IPS-NIHi11 (cell line): Measurements from ENCODE around the gene UBASH3A.

Source experiments
- DNase-seq: peaks from one replicate; pipeline ENCODE4 v3.0.0; 2012; ENCODE audit warnings: mixed read lengths, low spot score

The UBASH3A gene

GRCh38 chr21:42451941-42452340 is 48.2 kb downstream of the UBASH3A start:
- no peak for DNase-seq

DNA sequence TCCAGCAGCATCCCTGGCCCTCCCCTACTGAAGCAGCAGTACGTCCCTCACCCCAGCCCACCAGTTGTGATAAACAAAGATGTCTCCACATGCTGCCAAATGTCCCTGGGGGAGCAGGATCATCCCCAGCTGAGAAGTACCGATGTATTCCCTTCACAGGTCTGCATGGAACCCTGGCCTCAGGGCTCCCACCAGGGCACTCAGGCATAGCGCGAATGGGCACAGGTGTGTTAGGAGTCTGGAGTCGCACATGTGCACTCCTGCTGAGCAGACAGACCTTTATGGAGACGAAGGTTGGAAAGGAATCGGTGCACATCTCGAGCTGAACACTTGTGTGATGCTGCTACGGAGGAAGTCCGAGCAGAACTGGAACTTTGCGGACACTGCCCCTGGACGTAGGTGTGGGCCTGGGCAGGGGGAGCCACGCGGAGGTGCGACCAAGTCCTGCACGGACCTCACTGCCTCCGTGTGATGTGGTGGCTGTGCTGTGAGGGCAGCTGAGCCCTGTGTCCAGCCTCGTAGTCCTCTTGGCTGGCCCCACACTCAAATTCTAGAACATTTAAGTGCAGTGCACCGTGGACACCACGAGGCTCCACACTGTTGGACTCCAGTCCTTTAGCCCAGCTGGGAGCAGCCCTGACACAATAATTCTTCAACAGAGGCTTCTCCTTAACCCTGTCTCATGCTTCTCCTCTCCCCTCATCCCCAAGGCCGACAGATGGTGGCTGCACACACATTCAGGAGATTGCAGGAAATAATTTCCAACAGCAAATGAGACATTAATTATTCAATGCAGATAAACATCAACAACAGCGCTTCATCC is 48.9 kb downstream of the UBASH3A start:
- no peak for DNase-seq

DNA sequence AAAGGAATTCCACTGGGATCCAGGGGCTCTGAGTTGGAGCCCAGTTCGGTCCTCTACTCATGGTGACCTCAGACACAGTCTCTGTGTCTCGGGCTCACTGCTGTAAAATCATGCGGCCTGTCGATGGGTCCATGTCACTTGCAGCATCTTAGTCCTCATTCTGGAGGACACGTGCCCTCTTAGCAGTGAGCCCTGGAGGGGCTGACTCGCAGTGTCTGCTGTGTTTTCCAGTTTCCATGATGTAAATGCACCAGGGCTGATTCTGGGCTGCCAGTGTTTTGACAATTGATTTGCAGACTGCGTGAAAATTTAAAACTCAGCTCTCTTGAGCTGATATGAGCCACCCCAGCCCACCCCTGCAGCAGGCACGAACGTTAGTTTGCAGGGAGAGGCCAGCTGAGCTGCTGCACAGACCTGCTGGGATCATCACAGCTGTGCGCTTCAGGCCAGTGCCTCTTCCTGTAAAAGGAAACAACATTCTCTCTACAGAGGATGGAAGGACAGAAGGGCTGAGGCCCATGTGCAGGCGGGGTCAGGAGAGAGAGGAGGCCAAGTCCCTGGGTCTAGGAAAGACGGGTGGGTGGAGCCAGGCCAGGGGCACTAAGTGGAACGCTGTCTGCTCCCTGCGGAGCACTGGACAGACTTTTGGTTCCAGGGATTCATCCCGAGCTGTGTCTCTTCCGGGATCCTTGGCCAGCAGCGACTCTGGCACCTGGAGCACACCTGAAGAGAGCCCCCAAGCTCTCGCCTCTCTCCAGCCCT is 49.7 kb downstream of the UBASH3A start:
- no peak for DNase-seq

DNA sequence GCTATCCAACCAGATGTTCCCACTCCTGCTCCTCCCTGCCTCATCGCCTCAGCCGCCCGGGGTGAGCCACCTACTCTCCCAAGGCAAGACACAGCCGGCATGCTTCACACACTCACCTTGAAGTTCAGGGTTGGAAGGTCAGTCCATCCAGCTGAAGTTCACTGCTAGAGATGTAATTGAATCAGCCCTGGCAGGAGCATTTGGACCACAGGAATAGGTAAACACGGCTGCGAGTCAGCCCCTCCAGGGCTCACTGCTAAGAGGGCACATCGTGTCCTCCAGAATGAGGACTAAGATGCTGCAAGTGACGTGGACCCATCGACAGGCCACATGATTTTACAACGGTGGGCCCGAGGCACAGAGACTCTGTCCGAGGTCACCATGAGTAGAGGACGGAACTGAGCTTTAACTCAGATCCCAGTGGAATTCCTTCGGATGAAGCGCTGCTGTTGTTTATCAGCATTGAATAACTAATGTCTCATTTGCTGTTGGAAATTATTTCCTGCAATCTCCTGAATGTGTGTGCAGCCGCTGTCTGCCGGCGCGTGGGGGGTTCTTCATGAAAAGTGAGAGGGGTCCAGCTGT is 50.4 kb downstream of the UBASH3A start:
- no peak for DNase-seq

GRCh38 chr21:42454786-42455185 is 51.1 kb downstream of the UBASH3A start:
- DNase-seq: no peak

DNA sequence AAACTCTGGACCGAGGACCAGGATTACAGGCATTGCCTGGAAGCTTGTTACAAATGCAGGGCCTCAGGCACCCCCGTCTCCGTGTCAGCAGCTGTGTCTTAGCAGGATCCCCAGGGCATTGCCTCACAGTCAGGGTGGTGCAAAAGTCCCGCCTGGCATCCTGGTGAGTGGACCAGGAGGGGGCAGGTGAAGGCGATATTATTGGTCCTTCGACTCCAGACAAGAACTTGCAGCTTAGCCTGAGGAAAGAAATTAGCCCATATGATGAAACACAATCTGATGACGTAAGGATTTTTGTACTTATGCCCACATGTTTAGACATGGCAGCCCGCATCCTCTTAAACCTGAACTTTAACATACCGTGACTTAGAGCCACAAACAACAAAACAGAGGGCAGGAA is 51.5 kb downstream of the UBASH3A start:
- no peak for DNase-seq

DNA sequence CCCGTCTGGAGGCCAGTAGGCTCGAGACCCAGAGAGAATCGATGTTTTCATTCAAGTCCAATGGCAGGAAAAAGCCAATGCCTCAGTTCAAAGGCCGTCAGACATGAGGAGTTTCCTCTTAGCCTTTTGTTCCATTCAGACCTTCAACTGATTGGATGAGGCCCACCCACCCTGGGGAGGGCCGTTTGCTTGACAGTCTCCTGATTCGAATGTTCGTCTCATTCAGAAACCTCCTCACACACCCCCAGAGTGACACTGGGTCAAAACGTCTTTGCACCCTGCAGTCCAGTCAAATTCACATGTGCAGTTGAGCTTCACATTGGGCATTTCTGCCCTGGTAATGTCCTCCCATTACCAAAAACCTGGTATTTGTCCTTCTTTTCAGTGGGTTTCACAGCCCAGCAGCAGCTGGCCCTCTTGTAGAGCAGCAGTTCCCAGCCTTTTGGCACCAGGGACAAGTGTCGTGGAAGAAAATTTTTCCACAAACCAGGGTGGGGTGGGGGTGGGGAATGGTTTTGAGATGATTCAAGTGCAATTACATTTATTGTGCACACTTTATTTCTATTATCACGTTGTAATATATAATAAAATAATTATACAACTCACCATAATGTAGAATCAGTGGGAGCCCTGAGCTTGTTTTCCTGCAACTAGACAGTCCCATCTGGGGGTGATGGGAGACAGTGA is 52.2 kb downstream of the UBASH3A start:
- DNase-seq: no peak

DNA sequence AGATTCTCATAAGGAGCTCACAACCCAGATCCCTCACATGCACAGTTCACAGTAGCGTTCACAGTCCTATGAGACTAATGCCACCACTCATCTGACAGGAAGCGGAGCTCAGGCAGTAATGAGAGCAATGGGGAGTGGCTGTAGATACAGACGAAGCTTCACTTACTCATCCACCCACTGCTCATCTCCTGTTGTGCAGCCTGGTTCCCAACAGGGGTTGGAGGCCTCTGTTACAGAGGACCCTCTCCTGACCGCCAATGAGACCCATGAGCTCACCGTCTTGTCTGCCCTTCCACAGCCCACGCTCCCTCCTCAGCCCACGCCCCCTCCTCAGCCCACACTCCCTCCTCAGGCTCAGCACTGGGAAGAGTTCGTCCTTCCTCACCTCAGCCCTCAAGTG is 52.8 kb downstream of the UBASH3A start:
- no peak for DNase-seq

- no peak for DNase-seq
Observed at GRCh38 chr21:42459082-42459460, 55.4 kb downstream of the UBASH3A start.

- DNase-seq: no peak
Observed at GRCh38 chr21:42459546-42460215, 56.0 kb downstream of the UBASH3A start.

GRCh38 chr21:42460391-42461184 is 56.9 kb downstream of the UBASH3A start:
- no peak for DNase-seq

DNA sequence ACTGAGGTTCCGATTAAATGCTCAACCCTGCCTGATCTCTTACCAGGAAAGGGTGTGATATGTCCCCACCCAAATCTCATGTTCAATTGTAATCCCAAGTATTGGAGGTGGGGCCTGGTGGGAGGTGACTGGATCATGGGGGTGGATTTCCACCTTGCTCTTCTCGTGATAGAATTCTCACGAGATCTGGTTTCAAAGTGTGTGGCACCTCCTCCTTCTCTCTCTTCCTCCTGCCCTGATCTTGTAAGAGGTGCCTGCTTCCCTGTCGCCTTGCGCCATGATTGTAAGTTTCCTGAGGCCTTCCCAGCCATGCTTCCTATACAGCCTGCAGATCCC is 57.5 kb downstream of the UBASH3A start:
- DNase-seq: no peak

DNA sequence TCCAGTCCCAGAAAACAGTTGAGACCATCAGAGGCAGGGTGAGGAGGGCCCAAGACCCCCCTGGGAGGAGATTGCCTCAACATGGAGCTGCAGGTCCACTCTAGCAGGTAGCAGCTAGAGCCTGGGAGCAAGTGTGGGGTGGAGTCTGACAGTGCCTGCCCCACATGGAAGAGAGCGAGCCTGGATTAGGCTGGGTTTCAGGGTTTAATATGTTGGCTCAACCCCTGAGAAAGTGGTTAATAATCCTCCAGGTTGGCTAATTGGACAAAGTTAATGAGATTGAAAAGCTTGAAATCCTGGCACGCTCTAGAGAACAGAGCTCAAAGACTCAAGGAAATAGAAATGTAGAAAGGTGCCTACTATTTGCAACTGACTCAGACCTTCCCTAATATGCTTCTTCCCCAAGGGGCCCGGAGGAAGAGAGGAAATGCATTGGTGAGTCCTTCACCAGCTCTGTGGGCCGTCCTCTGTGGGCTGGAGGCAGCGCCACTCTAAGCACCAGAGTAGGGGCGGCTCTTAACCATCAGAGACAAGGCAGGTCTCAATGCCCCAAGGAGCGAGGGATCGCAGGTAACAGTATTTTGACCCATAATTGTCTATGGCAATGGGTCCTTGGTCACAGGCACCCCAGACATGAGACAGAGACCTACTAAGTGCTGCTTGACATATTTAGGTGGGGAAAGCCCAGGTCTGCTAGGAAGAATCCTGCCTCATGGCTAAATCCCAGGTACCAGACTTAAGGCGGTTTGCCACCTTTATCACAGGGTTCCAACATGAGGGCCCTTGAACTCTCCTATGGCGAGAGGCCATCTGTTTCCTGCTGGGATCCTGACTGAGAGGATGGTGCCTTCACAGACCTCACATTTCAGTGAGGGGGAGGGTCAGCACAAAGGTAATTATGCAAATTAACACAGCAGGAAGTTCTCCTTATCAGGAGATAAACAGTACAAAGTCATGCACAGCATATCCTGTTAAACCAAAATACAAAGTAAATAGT is 58.5 kb downstream of the UBASH3A start:
- no peak for DNase-seq

DNA sequence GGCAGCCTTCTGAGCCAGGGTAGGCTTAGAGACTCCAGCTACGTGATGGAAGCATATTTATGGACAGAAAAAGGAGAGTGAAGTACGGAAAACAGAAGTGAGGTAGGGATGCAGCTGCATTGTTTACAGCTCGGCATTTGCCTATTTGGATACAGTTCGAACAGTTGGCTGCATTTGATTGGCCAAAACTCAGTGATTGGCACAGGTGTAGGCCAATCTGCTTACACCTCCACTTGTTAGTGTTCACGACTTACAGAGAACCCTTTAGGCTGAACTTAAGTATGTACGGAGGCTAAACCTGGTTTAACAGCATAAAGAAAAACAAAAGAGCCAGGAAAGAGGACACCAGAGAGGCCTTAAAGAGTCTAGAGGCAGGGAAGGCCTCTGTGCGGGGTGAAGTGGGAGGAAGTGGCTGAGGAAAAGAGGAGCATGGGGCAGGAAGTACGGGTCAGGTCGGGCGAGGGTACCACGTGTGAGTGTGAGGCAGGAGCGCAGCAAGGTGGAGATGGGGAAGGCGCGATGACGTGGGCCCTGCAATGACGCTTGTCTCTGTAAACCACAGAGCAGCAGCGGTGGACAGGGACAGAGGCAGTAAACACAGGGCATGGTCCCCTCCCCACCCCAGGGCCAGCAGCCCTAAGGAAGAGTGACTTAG is 60.3 kb downstream of the UBASH3A start:
- DNase-seq: no peak

GRCh38 chr21:42465008-42465802 is 61.5 kb downstream of the UBASH3A start:
- DNase-seq: no peak

DNA sequence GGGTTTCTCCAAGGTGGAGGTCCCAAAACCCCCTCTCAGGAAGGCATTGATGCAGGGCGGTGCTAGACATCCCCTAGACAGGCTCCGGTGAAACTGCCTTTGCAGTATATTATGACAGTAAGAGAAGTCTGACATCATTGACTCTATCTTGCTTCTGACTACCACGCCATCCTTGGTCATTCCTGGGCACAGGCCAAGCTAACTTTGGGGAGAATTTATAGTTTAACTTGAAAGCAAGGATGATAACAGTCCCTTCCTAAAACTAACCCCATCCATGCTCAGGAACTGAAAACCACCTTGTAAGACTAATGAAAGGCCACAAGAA is 62.1 kb downstream of the UBASH3A start:
- DNase-seq: no peak

DNA sequence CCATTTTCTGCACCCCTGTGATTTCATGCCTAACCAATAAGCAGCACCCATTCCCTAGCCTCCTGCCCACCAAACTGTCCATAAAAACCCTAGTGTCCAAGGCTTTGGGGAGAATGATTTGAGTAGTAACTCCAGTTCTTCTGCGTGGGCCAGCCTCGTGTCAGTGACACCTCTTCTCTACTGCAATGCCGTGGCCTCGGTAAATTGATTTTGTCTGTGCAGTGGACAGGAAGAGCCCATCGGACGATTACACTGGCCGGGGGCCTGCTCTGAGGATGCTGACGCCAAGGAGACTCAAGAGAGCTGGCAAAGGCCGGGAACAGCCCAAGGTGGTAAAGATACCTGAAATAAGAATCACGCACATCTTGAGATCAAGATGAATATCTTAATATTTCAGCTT is 63.0 kb downstream of the UBASH3A start:
- DNase-seq: no peak

- DNase-seq: no peak
Observed at GRCh38 chr21:42467140-42467983, 63.7 kb downstream of the UBASH3A start.
